HCEC 1CT (cell line): Measurements from ENCODE around the gene MXRA8.
"Not testable (repeated sequence)": the region's sequence is repeated elsewhere in the genome, so short reads cannot be mapped to it uniquely, and the experiment has no call there.

Source experiments
- DNase-seq: peaks from one replicate; pipeline ENCODE4 v3.0.0-alpha.2; 2017

The MXRA8 gene

DNA sequence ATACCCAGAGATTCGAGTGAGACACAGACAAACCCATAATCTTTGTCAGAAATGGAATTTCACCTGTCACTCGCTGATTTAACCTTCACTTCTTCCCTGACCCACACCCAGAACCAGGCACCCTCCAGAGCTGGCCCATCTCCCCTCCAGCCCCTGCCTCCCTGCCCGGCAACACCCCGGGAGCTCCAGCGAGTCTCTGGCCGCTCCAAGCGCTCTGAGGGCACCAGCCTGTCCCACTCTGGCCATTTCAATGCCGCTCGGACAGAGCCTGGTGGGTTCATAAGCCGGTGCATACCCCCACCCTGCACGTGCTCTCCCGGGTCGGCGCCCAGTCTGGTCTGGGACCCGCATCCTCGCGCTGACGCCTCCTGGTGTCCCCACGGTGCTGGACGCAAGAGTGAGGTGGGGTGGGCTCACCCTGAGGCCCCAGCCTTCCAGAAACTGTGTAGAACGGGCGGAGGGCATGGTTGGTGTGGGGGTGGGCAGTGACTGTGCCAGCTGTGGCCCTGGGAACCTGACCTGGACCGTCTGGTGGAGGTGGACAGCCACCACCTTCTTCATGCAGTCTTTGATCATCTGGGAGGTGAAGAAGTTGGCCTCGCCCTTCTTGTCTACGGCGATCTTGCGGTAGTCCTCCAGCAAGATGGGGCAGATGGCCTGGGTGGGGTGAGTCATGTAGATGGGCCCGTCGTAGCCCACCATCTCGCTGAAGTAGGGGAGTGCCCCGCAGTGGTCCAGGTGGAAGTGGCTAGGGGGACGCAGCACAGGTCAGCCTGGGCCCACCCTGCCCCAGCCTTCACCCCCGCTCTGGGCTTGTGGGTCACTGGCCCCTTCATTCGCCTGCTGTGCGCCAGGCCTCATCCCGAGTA lies 39.3 kb downstream of the MXRA8 start:
- no peak for DNase-seq

DNA sequence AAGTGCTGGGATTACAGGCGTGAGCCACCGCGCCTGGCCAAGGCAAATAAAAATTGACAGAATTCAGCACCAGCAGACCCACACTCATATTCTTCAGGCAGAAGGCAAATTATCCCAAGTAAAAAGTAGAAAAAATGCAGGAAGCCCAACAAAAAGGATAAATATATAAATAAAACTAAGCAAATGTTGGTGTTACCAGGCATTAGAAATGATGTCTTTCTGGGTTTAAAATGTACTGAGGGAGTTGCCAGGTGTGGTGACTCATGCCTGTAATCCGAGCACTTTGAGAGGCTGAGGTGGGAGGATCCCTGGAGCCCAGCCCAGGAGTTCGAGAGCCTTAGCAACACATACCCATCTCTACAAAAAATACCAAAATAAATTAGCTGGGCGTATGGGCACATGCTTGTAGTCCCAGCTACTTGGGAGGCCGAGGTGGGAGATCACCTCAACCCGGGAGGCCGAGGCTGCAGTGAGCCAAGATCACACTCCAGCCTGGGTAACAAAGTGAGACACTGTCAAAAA lies 40.2 kb downstream of the MXRA8 start:
- peak; percentile 91 for DNase-seq

DNA sequence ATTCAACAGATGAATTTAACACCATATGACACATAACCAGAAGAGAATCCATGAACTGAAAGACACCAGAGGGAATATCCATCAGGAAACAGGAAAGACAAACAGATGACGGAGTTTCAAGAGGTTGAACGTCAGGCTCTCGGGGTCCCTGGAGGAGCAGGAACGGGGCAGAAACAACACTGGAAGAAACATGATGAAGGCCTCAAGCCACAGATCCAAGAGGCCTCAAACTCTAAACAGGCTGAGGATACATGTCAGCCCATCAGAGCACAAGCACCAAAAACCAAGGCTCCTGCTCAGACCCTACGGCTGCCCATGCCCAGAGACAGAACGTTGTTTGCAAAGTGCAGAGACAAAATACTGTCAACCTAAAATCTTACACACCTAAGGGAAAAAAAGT lies 40.9 kb downstream of the MXRA8 start:
- no peak for DNase-seq

DNA sequence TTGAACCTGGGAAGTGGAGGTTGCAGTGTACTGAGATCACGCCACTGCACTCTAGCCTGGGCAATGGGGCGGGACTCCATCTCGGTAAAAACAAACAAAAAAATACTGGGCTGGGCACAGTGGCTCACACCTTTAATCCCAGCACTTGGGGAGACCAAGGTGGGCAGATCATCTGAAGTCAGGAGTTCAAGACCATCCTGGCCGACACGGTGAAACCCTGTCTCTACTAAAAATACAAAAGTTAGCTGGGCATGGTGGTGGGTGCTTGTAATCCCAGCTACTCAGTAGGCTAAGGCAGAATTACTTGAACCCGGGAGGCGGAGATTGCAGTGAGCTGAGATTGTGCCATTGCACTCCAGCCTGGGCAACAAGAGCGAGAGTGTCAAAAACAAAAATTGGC lies 42.2 kb downstream of the MXRA8 start:
- not testable (repeated sequence) for DNase-seq

DNA sequence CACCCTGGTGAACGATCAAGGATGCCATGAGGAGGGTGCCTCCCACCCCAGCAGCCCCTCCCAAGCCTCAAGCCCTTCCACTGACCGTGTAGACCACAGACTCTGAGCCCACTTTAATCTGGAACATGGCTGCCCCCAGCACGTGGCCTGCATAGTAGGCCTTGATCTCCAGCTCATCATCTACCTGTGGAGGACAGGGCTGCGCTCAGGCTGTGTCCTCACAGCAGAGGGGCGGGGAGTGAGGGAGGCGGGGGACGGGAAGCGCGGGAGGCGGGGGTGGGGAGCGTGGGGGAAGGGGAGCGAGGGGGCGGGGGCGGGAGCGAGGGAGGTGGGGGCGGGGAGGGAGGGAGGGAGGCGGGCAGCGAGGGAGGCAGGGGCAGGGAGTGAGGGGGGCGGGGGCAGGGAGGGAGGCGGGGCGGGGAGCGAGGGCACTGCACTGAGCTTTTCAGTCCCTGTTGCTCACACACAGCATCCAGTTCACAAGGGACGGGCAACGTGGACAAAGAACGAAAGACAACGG lies 42.9 kb downstream of the MXRA8 start:
- no peak for DNase-seq

DNA sequence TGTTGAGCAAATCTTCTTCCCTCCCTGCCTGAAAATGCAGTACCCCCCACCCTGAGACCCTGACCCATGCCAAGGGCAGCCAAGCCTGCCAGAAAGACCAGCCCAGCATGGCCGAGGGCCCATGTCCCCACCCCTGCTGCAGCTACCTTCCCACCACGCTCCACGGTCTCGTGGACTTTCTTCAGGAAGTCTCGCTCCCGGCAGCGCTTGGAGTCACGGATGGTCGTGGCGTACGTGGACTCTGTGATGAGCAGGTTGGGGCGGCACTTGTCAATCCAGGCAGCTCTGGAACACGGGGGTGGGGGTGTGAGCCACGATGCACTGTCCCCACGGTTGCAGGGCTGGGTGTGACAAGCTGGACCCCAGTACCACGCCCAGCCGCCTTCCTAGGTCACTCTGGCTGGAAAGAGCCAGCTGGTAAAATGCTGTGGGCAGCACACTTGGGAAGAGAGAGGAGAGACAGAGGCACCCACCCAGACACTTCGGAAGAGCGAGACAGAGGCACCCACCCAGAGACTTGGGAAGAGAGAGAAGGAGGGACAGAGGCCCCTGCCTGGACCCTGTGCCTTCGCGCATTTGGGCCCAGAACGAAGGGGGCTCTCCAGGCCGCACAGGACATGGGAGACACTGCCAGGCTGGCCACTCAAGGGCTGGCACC lies 43.5 kb downstream of the MXRA8 start:
- DNase-seq = no peak

DNA sequence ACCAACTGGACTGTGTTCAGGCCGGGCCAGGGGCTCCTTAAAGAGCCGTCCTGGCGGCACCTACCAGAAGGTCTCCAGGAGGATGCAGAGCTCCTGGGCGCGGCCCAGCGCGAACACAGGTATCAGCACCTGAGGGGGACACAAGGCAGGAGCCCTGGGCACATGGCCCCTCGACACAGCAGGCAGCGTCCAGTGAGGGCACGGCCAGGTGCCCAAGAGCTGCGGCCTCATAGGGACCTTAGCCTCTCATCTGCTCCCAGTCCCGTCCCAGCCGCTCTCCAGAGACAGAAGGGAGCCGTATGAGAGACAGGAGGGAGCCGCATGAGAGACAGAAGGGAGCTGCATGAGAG lies 44.1 kb downstream of the MXRA8 start:
- DNase-seq = no peak

DNA sequence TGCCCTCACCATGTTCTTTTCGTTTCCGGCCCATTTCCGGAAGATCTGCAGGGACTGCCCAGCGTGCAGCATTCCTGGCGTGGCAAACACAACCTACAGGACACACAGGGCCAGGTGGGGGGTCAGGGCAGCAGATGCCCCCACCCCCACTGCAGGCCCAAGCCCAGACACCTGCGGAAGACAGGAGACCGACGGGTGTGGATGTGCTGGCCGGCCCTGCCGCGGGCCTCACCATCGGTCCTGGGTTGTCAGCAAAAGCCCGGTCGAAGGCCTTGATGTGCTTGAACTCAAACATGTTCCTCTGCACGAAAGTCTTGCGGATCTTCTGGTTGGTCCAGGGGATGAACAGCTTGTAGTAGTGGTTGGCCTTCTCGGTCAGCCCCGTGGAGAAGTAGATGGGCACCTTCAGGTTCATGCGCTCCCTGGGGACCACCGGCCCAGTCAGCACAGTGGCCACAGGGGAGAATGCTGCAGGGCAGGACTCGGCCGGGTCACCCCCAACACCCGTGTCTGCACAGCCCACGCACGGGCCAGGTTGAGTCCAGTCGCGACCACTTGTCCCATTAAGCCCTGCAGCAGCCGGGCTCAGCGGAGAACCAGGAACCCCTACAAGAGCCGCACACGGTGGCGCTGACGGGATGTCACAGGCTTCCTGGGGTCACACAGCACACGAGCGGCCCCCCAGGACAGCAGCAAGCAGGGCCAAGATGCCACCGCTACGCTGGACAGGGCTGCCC lies 44.7 kb downstream of the MXRA8 start:
- DNase-seq = no peak

DNA sequence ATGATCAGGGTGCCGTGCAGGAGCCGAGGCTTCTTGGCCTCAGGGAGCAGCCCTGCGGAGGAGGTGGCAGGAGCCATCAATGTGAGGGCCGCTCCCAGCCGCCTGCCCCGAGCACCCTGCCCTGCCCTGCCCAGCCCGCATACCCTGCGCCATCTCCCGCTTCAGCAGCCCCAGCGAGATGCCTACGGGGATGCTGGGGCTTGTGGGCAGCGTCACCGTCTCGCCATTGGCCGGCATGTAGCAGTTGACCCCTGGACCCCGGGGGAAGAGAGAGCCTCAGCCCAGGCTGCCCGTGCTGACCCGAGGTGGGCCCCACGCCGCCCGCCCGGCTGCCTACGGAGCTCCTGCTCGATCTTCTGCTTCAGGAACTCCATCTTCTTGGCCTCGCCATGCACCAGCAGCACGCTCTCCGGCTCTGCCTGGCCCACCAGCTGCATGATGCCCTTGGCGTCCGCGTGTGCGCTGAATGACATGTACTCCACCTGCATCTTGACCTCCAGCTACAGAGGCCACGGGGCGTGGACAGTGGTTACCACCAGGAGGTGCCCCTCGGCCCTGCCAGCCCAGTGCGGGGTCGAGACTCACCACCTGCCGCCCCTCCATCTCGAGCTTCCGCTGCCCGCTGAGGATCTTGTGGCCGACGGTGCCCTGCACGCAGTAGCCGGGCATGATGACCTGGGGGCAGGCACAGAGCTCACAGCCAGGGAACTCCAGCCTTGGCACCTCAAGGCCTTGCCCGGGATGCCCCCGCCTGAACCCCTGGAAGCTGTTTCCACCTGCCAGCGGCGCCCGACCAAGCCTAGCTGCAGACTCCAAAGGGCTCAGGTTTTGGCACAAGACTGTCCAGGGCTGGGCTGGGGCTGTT lies 45.7 kb downstream of the MXRA8 start:
- DNase-seq = no peak

DNA sequence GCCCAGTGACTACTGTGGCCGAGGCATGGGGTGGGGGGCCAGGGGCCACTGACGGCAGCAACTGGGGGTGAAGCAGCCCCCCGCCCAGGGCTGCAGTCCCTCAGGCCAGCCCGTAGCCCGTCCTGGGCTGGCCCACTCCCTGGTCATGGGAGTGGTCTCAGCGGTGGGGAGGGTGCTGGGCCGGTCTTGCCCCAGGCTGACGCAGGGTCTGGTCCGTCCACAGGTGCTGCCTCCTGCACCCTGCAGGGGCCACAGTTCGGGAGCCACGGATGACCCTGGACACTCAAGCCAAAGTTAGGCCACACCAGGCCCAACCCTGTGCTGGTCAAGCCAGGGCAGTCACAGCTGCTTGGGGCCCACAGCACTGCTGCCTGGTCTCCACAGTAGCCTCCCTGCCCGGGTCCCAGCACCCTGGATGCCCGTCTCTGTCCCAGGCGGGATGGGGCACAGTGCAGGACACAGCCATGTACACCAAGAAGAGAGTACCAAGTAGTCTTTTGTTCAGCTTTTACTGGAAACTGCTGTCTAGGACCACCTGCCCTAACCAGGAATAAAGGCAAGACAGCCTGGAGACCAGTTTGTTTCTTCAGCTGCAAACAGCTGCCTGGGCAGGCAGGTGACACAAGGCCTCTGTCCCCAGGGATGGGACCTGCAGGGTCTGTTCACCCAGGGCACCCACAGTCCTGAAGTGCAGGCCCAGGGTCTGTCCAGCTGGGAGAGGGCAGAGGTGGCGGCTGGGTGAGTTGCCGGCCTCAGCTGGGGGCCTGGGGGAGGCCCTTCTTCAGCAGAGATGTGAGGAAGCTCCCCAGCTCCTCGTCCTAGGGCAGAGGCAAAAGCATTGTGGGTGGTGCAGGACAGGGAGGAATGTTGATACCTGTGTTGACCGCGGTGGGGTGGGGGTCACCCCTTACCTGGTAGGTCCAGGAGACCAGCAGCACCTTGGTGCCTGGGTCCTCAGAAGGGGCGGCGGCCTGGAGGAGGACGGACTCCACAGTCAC lies 46.9 kb downstream of the MXRA8 start:
- no peak for DNase-seq

DNA sequence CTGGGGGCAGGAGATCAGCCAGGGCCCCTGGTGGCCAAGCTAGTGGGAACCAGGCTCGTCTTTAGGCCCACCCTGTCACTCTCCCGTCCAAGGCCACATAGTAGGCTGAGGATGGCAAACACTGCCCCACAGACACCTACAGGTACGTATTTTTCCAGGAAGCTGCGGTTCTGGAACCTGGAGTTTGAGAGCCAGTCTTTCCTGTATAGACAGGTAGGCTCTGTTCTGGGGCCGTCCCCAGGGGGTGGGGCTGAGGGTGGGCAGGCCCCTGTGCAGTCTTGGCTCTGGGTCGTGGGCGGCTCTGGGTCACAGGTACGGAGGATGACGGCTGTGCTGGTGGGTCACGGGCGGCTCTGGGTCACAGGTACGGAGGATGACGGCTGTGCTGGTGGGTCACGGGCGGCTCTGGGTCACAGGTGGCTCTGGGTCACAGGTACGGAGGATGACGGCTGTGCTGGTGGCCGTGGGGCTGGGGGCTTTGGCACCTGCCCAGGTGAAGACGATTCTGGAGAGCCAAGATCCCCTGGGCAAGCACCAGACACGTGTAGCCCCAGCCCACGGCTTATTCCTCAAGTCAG lies 47.8 kb downstream of the MXRA8 start:
- no peak for DNase-seq

DNA sequence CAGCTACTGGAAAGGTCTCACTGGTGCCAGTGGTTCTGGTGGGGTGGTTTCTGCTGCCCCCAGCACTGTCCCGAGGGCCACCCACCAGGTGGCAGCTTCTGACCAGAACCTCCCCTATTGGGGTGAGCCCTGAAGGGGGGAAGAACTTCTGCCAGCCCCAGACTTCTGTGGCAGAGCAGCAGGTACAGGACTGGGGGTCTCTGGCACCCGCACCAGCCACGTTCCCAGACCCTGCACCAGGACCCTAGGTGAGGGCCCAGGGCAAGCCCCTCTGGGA lies 48.3 kb downstream of the MXRA8 start:
- no peak for DNase-seq

DNA sequence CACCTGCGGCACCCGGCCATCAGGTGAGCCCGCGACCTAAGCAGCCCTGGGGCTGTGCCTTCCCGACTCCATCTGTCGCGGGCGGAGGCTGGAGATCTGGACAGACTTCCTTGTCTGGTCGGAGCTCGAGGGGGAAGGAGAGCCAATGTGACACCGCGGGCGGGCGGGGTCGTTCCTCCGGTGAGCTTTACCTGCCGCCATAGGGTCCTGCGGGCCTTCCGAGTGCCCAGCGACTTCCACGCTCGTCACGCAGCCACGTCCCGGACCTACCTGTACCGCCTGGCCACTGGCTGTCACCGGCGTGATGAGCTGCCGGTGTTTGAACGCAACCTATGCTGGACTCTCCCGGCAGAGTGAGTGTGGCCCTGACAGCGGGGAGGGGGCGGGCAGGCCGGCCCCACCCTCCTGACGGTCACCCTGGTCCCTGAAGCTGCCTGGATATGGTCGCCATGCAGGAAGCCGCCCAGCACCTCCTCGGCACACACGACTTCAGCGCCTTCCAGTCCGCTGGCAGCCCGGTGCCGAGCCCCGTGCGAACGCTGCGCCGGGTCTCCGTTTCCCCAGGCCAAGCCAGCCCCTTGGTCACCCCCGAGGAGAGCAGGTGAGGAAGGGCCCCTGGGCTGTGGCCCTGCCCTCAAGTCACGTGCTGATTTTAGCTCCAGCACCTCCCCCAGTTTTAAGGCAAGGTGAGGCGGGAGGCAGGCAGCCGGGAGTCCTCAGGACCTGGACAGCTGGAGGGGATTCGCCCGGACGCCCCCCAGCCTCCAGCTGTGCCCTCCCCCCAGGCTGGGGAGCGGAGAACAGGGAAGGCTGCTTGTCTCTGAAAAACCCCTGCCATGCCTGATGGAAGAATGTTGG lies 48.9 kb downstream of the MXRA8 start:
- DNase-seq = no peak

DNA sequence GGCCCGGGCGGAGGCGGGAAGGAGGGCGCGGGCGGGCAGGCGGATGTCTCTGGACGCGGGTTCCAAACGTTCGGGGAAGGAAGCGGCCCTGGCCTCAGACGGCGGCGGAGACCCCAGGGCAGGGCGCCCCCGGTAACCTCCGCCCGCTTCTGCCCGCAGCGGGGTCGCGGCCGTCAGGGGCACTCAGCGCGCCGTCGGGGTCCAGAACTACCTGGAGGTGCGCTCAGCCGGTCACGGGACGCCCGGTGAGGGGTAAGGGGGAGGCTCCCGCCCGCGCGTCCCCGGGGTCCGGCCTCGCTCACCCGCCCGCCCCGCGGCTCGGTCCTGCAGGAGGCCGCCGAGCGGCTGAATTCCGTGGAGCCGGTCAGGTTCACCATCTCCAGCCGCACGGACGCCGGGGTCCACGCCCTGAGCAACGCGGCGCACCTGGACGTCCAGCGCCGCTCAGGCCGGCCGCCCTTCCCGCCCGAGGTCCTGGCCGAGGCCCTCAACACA lies 49.6 kb downstream of the MXRA8 start:
- no peak for DNase-seq

DNA sequence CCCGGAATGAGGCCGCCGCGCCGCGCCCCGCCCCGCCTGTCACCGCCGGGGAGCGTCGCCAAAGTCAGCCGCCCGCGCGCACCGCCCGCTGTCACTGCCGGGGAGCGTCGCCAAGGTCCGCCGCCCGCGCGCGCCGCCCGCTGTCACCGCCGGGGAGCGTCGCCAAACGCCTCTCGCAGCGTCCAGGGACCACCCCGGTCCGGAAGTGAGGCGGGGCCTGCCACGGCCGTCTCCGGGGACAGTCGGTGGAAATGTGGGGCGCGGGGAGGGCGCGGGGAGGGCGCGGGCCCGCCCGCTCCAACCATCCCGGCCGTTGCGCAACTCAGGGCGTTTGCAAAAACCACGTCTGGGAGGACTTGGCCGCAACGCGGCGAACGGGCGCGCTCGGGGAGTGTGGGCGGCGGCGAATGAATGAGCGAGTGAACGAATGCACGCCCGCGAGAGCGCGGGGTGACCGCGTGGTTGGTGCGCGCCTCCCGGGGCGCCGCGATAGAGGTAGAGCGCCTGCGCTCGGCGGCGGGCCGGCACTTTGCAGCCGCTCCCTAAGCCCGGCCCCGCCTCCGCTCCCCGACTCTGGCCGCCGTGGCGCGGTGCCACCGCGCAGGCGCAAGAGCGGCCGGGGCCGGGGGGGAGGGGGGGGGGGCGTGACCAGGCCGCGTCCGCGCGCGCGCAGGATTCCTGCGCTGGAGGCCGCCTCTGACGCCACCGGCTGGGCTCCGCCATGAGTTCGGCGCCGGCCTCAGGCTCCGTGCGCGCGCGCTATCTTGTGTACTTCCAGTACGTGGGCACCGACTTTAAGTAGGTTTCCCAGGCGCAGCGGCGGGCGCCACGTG lies 50.2 kb downstream of the MXRA8 start, which contains the start of the genes ACAP3 and PUSL1:
ACAP3 (minus strand) TSS at position 8 of the 833 bp plus-strand sequence. CDS start 115 bp downstream, outside the sequence.
PUSL1 (plus strand) TSS at position 675 of the 833 bp plus-strand sequence; CDS start at position 722, 47 bp downstream.
- peak; percentile 92 for DNase-seq

DNA sequence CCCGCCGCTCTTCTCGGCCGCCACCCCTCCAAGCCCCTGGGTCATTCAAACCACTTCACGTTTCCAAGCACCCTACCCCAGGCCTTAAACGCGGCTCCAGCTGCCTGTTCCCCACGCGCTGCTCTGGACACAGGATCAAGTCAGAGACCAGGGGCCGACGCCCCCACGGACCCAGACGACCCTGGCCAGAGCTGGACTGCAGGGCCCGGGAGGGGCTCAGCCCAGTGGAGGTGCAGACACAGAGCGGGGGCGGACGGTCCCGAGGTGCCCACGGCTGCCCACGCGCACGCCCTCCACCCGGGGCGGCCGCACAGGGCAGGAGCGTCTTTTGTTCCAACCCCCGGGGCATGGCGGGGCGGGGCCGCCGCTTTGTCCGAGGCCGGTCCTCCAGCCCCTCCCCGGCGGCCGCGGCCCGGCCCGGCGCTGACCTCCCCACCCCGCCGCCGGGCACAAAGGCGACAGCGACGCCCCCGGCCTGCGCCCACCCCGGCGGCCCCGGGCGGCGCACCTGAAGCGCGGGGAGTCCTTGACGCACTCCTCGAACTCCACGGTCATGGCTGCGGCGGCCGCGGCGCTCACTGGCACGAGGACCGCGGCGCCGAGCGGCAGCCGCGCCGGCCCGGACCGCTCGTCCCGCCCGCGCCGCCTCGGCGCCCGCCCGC lies 51.0 kb downstream of the MXRA8 start:
- DNase-seq = no peak

DNA sequence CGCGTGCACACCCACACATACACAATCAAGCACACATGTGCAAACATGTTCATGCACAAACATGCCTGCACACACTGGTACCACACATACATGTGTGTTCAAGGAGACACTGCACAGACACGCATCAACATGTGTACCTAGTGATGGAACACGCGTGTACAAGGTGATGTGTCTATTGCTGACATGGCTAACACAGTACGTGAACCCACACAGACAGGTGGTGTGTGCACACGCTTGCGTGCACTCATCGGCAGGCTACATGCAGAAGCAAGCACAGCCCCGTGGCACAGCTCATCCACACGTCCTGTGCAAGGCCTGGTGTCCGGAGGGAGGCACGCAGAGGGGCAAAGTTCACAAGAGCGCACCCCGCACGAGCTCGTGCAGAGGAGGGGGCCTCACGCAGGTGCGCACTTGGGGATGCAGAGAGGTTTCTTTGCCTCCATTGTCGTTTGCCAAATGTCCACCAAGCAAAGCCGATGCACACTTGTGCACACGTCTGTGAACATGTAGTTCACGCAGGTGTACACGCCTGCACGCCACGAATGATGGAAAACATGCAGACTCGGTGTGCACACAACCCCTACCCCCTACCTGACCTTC lies 51.6 kb downstream of the MXRA8 start:
- DNase-seq = no peak
